SK-N-MC (cell line): Measurements from ENCODE around the gene LRRC71.

Experiments
- DNase-seq: peaks from one replicate; pipeline ENCODE4 v3.0.0-alpha.2; 2011; ENCODE audit warnings: low read depth, low spot score
- H3K27ac ChIP-seq: fragments of 200-600 bp; sonication (generic); 2 replicates; pipeline ENCODE4 v1.5.1; 2016; ENCODE audit warnings: mixed run types
- H3K36me3 ChIP-seq: fragments of 200-600 bp; sonication (generic); 2 replicates; pipeline ENCODE4 v1.6.1; 2017; ENCODE audit warnings: antibody characterized with exemption, low read length, mixed read lengths; ENCODE audit not compliant: insufficient read depth
- H3K4me3 ChIP-seq: fragments of 200-600 bp; sonication (generic); 2 replicates; pipeline ENCODE4 v1.5.1; 2016
- H3K9ac ChIP-seq: fragments of 200-600 bp; sonication (generic); 2 replicates; pipeline ENCODE4 v1.8.0; 2017; ENCODE audit warnings: mixed run types, mixed read lengths; ENCODE audit not compliant: insufficient read length
- H3K9me3 ChIP-seq: fragments of 200-600 bp; sonication (generic); 2 replicates; pipeline ENCODE4 v1.6.1; 2017; ENCODE audit warnings: low read depth, mild to moderate bottlenecking, antibody characterized with exemption, low read length, moderate library complexity, mixed read lengths
- EZH2 ChIP-seq: fragments of 200-600 bp; sonication (generic); IDR thresholded peaks from one replicate; pipeline ENCODE4 v1.6.1; 2017; ENCODE audit warnings: antibody characterized with exemption
- FOXP2 ChIP-seq: optimal IDR thresholded peaks from 2 replicates; pipeline ENCODE3; 2011; ENCODE audit warnings: mild to moderate bottlenecking, moderate library complexity; ENCODE audit not compliant: insufficient read depth; ENCODE audit errors: extremely low read length, control extremely low read depth
- POLR2AphosphoS5 ChIP-seq: IDR thresholded peaks from 2 replicates; pipeline ENCODE4 v1.6.1; 2012; ENCODE audit warnings: mild to moderate bottlenecking, low read depth, low read length, borderline replicate concordance

LRRC71 gene

GRCh38 chr1:156886583-156887281 lies 33.7 kb upstream of the LRRC71 start:
- DNase-seq: no peak
- no peak overlapping the region for H3K9ac ChIP-seq
- H3K4me3 ChIP-seq: no peak overlapping the region; the same call in 1 of the 2 replicates
- no peak overlapping the region for H3K27ac ChIP-seq
- TF ChIP-seq POLR2AphosphoS5 (no peak), EZH2 (no peak), FOXP2 (no peak)
- H3K36me3 ChIP-seq: no peaks in the 10 kb centered on the region
- no peaks in the 10 kb centered on the region for H3K9me3 ChIP-seq

- Histone ChIP-seq H3K9ac (no peak overlapping the region), H3K9me3 (no peaks in the 10 kb centered on the region), H3K27ac (no peak overlapping the region), H3K36me3 (no peaks in the 10 kb centered on the region), H3K4me3 (peak overlapping the region; percentile 42; the same call in 1 of the 2 replicates)
- TF ChIP-seq FOXP2 (no peak), POLR2AphosphoS5 (no peak), EZH2 (no peak)
- no peak for DNase-seq
These were observed 33.1 kb upstream of the LRRC71 start for GRCh38 chr1:156887317-156887716.

DNA sequence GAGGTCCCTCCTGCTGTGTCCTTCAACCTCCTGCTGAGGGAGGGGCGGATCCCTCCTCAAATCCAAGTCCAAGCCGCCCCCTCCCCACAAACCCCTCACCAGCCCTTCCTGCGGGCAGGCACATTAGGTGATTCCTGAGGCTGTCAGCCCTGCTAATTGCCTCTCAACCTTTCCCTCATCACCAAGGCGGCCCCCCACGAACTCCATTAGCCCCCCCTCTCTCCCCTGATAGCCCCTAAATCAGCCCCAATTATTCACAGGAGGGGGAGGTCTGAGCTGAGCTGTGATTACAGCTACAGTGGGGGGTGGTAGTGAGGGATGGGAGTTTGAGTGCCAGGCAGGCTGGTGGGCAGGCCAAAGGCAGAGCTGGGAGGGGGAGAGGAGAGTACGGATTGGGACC lies 32.7 kb upstream of the LRRC71 start:
- TF ChIP-seq EZH2 (no peak), FOXP2 (no peak), POLR2AphosphoS5 (no peak)
- H3K9me3 ChIP-seq: no peaks in the 10 kb centered on the region
- DNase-seq: no peak
- no peak overlapping the region for H3K27ac ChIP-seq
- no peak overlapping the region for H3K9ac ChIP-seq
- no peaks in the 10 kb centered on the region for H3K36me3 ChIP-seq
- H3K4me3 ChIP-seq: peak overlapping the region; percentile 42; the same call in 1 of the 2 replicates

DNA sequence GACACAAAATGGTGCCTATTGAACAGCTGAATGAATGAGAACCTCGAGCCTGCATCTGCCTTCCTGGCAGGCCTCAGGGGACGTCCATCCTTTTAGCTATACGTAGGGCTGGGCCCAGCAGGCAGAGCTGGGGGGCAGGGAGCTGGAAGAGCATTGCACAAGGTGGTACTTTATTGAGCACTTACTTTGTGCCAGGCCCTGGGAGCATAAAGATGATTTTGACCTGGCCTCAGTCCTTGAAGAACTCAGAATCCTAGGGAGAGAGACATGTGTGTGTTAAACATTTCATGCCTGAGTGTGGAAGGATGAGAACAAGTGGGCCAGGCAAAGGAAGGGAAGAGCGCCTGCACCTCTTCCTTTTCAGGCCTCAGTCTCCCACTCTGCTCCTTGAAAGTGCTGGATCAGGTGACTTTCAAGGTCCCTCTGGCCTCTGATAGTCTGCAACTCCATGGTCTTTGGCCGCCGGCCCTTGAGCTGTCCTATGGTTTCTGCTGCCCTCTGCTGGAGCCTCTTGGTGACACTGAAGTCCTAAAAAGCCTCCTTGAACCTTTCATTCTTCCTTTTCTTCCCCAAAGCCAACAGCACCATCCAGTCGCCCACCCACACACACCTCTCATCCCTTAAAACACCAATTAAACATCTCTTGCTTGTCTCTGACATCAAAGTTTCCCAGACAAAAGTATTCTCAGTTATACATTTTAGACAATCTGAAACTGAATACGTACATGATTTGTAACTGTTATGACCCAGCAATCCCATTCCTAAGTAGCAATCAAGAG lies 30.4 kb upstream of the LRRC71 start:
- TF ChIP-seq EZH2 (no peak), POLR2AphosphoS5 (no peak), FOXP2 (no peak)
- H3K4me3 ChIP-seq: no peak overlapping the region
- no peaks in the 10 kb centered on the region for H3K36me3 ChIP-seq
- no peak overlapping the region for H3K9ac ChIP-seq
- H3K9me3 ChIP-seq: no peaks in the 10 kb centered on the region
- H3K27ac ChIP-seq: no peak overlapping the region
- DNase-seq: no peak

- Histone ChIP-seq H3K4me3 (no peak overlapping the region), H3K9ac (no peak overlapping the region), H3K36me3 (no peaks in the 10 kb centered on the region), H3K9me3 (no peaks in the 10 kb centered on the region), H3K27ac (no peak overlapping the region)
- TF ChIP-seq EZH2 (no peak), FOXP2 (peak; percentile 28)
- no peak for DNase-seq
These were observed 28.0 kb upstream of the LRRC71 start for GRCh38 chr1:156892190-156893047.

GRCh38 chr1:156893048-156893953 lies 27.1 kb upstream of the LRRC71 start, which contains the start of gene PEAR1:
PEAR1 (plus strand) TSS chr1:156893718; CDS start chr1:156903927, 10,209 bp downstream.
- no peaks in the 10 kb centered on the region for H3K9me3 ChIP-seq
- no peak within 1 kb of the TSS for H3K27ac ChIP-seq
- no peak for DNase-seq
- TF ChIP-seq FOXP2 (no peak), EZH2 (no peak), POLR2AphosphoS5 (no peak)
- H3K4me3 ChIP-seq: no peak within 1 kb of the TSS
- no peak within 1 kb of the TSS for H3K9ac ChIP-seq
- H3K36me3 ChIP-seq: no peaks in the 10 kb centered on the region

GRCh38 chr1:156894001-156894400 lies 26.4 kb upstream of the LRRC71 start:
- Histone ChIP-seq H3K4me3 (no peak overlapping the region), H3K9ac (no peak overlapping the region), H3K36me3 (no peaks in the 10 kb centered on the region), H3K27ac (no peak overlapping the region), H3K9me3 (no peaks in the 10 kb centered on the region)
- TF ChIP-seq POLR2AphosphoS5: no peak
- no peak for TF ChIP-seq EZH2
- no peak for TF ChIP-seq FOXP2
- DNase-seq: no peak
